Panc1 (cell line): ENCODE data around the gene FBXL17. TPM values are rescaled to one million over a fixed set of nuclear protein-coding genes. Genes with fewer than 3 reads are reported as not detected.

ENCODE experiments used
- ATAC-seq: fragments of 200-7000 bp; cut with Tn5 transposase; 2 replicates; pipeline ENCODE4 v1.9.1; 2020; ENCODE audit warnings: mild to moderate bottlenecking, moderate library complexity
- BruUV-seq: library from RNA; stranded (reverse); fragments of 400-500 nt; replicated peaks from 2 replicates; lab custom pipeline; 2021; lab: Mats Ljungman, UMichigan
- CTCF ChIA-PET: fragments of 300-600 bp; sonication (Branson Sonifier 250); formaldehyde crosslinking; loops from one replicate; lab custom pipeline; 2022; ENCODE audit warnings: antibody characterized with exemption; lab: Charles Lee
- POLR2A ChIA-PET: fragments of 300-600 bp; sonication (Branson Sonifier 250); formaldehyde crosslinking; loops from one replicate; lab custom pipeline; 2022; ENCODE audit warnings: antibody characterized with exemption; lab: Charles Lee
- DNase-seq: peaks from one replicate; pipeline ENCODE4 v3.0.0-alpha.2; 2010; ENCODE audit warnings: low read depth, low spot score
- H3K27ac ChIP-seq: 2 replicates; pipeline ENCODE4 v1.5.1; 2011; ENCODE audit warnings: mild to moderate bottlenecking, low read length, inconsistent platforms
- H3K27me3 ChIP-seq: fragments of 200-500 bp; sonication (Bioruptor generic); 2 replicates; pipeline ENCODE4 v1.6.0; 2014; ENCODE audit warnings: low read length, inconsistent platforms; ENCODE audit not compliant: control insufficient read depth, insufficient read depth
- H3K36me3 ChIP-seq: fragments of 200-500 bp; sonication (Bioruptor generic); 2 replicates; pipeline ENCODE4 v1.5.1; 2014; ENCODE audit warnings: inconsistent platforms, mild to moderate bottlenecking, low read length, moderate library complexity; ENCODE audit not compliant: control insufficient read depth, insufficient read depth
- H3K4me1 ChIP-seq: 2 replicates; pipeline ENCODE4 v1.5.1; 2011; ENCODE audit warnings: inconsistent platforms, mild to moderate bottlenecking, low read length, moderate library complexity; ENCODE audit not compliant: control insufficient read depth, insufficient read depth
- H3K4me3 ChIP-seq, 2 experiments: 2 replicates each; pipeline ENCODE4 v1.5.1; 2011 to 2012; ENCODE audit warnings: low read depth in 2 of 2, low read length in 2 of 2, mild to moderate bottlenecking in 2 of 2, inconsistent platforms in 1 of 2, moderate library complexity in 1 of 2
- H3K9me3 ChIP-seq: fragments of 200-500 bp; sonication (Bioruptor generic); 2 replicates; pipeline ENCODE4 v1.5.1; 2014; ENCODE audit warnings: low read depth, mild to moderate bottlenecking, inconsistent platforms, low read length, moderate library complexity; ENCODE audit not compliant: control insufficient read depth, insufficient read depth
- CTCF ChIP-seq: fragments of 450-650 bp; IDR thresholded peaks from 2 replicates; pipeline ENCODE4 v1.5.1; 2017; ENCODE audit warnings: mild to moderate bottlenecking
- POLR2AphosphoS5 ChIP-seq: IDR thresholded peaks from 2 replicates; pipeline ENCODE4 v1.6.1; 2012; ENCODE audit warnings: mild to moderate bottlenecking, low read depth, low read length, moderate library complexity
- REST ChIP-seq, 2 experiments: IDR thresholded peaks; 2 replicates each; pipeline ENCODE4 v1.6.1; 2011 to 2012; ENCODE audit warnings: low read depth in 2 of 2, control low read depth in 1 of 2, low read length in 1 of 2, mild to moderate bottlenecking in 1 of 2, moderate library complexity in 1 of 2; ENCODE audit not compliant: insufficient read depth in 1 of 2
- SIN3A ChIP-seq: IDR thresholded peaks from 2 replicates; pipeline ENCODE4 v1.6.1; 2012; ENCODE audit warnings: low read depth, mild to moderate bottlenecking, low read length, moderate library complexity, borderline replicate concordance; ENCODE audit not compliant: insufficient read depth
- TCF7L2 ChIP-seq: IDR thresholded peaks from 2 replicates; pipeline ENCODE4 v1.6.1; 2011; ENCODE audit warnings: mild to moderate bottlenecking, low read depth, low read length, inconsistent platforms
- in situ Hi-C: cut with HindIII; loops from 2 replicates; pipeline ENCODE4 v1.10.0; 2016; ENCODE audit warnings: low sequenced_read_pairs, low pct_unique_long_range_greater_than_20kb
- intact Hi-C: fragments of 100-400 bp; cut with micrococcal nuclease; formaldehyde crosslinking; loops from one replicate; pipeline ENCODE4 v1.10.0; 2022; ENCODE audit not compliant: unreplicated experiment
- total RNA-seq: library from RNA; stranded (reverse); gene quantifications from one replicate; pipeline ENCODE4 v1.2.1, GENCODE V29; 2021; ENCODE audit not compliant: unreplicated experiment

Gene FBXL17
- total RNA-seq, 1 experiment from 2014 or later = 17.4 TPM

DNA sequence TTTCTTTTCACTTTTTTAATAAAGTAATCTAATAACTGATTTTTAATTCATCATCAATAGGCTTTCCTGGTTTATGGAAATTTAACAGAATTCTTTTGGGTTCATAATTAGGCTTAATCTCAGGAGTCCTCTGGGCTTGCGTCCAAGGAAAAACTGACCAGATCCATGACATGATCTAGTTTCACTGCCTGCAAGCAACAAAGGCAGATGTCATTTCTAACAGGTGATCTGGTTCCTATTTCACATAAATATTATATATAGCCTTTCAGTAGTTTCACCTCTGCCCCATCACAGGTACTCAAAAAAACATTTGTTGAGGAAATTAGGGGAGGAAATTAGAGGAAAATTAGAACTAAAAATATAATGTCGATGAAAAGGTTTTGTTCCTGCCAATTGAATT lies 126.4 kb downstream of the FBXL17 start:
- CTCF ChIA-PET = no interaction called here
- in situ Hi-C loops (no loop called here), intact Hi-C loops (no loop called here)
- POLR2A ChIA-PET = no interaction called here
- H3K27me3 ChIP-seq = no peaks in the 10 kb centered on the region
- H3K9me3 ChIP-seq = no peaks in the 10 kb centered on the region
- BruUV-seq = no TSS peak
- H3K27ac ChIP-seq = no peak overlapping the region
- H3K4me3 ChIP-seq = no peak overlapping the region
- 0 out of 2 replicates have a peak, but pooled peaks cover 8% of the 10 kb centered on the region for H3K4me1 ChIP-seq
- TF ChIP-seq CTCF = no peak
- TF ChIP-seq POLR2AphosphoS5 = no peak
- TF ChIP-seq SIN3A = no peak
- DNase-seq = no peak
- no peaks in the 10 kb centered on the region for H3K36me3 ChIP-seq
- ATAC-seq = no peak

- CTCF ChIA-PET = no interaction called here
- Histone ChIP-seq H3K9me3 (no peaks in the 10 kb centered on the region), H3K4me3 (no peak overlapping the region), H3K27ac (no peak overlapping the region), H3K36me3 (no peaks in the 10 kb centered on the region), H3K4me1 (no peaks in the 10 kb centered on the region), H3K27me3 (no peaks in the 10 kb centered on the region)
- DNase-seq = no peak
- no TSS peak for BruUV-seq
- no peak for ATAC-seq
- intact Hi-C loops (no loop called here), in situ Hi-C loops (no loop called here)
- POLR2A ChIA-PET = no interaction called here
- TF ChIP-seq CTCF (no peak), REST (IDR thresholded peaks at IDR 0.05; ENCODE audit: insufficient read depth in 1 of 2, low read depth in 2 of 2, low read length in 1 of 2) (no peak), SIN3A (no peak), TCF7L2 (no peak), POLR2AphosphoS5 (no peak)
Observed at GRCh38 chr5:108251350-108251749, 130.5 kb downstream of the FBXL17 start.
